HL-60 (cell line): ENCODE measurements around the gene FLOT2.

Experiments
- DNase-seq, 2 experiments: peaks; one replicate each; pipeline ENCODE4 v3.0.0-alpha.2; 2010 to 2020; ENCODE audit warnings: low read depth in 1 of 2, low spot score in 1 of 2
- H3K27ac ChIP-seq: fragments of 250-450 bp; sonication (Bioruptor Pico); replicated peaks from 2 replicates; pipeline ENCODE4 v1.5.1; 2020; ENCODE audit warnings: mild to moderate bottlenecking, moderate library complexity
- H3K27me3 ChIP-seq: fragments of 250-450 bp; sonication (Bioruptor Pico); 2 replicates; pipeline ENCODE4 v1.5.1; 2021; ENCODE audit warnings: mild to moderate bottlenecking, moderate library complexity; ENCODE audit not compliant: insufficient read depth, poor library complexity, severe bottlenecking
- H3K4me3 ChIP-seq: replicated peaks from 2 replicates; pipeline ENCODE4 v1.5.1; 2011; ENCODE audit warnings: mild to moderate bottlenecking, control low read depth, low read length; ENCODE audit not compliant: insufficient read depth
- GABPA ChIP-seq: IDR thresholded peaks from 2 replicates; pipeline ENCODE4 v1.6.1; 2012; ENCODE audit warnings: low read depth
- POLR2AphosphoS5 ChIP-seq: IDR thresholded peaks from 2 replicates; pipeline ENCODE4 v1.6.1; 2012; ENCODE audit warnings: low read depth
- SPI1 ChIP-seq: IDR thresholded peaks from 2 replicates; pipeline ENCODE4 v1.6.1; 2012; ENCODE audit warnings: low read depth, mild to moderate bottlenecking, borderline replicate concordance
- TF ChIP-seq, protein P1 (sequence below): IDR thresholded peaks from one replicate; pipeline ENCODE4 v1.5.1; 2011; ENCODE audit warnings: low read length, control low read depth, inconsistent platforms; ENCODE audit not compliant: insufficient read depth
- TF ChIP-seq, protein P2 (sequence below): IDR thresholded peaks from 2 replicates; pipeline ENCODE4 v1.6.1; 2012; ENCODE audit warnings: low read depth; ENCODE audit not compliant: insufficient replicate concordance

FLOT2 gene

DNA sequence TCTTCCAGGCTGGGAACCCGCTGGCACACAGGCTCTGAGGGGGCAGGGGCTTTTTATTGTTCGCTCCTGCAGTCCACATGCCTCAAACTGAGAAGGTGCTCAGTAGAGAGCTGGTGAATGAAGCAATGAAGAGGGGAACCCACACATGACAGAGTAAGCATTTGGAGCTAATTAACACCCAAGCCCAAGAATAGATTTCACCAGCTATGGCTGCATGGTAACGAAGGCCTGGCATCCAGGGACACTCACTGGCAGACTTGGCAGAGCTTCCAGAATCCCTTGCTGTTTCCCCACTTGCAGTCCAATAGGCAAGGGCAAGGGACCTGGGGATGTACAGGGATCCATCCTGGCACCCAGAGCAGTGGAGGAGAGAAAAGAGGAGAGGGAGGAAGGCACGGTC is 12.2 kb downstream of the FLOT2 start:
- no peak for DNase-seq
- H3K4me3 ChIP-seq = no peak overlapping the region
- TF ChIP-seq SPI1 (no peak), POLR2AphosphoS5 (no peak), GABPA (no peak)
- TF ChIP-seq, protein P1, sequence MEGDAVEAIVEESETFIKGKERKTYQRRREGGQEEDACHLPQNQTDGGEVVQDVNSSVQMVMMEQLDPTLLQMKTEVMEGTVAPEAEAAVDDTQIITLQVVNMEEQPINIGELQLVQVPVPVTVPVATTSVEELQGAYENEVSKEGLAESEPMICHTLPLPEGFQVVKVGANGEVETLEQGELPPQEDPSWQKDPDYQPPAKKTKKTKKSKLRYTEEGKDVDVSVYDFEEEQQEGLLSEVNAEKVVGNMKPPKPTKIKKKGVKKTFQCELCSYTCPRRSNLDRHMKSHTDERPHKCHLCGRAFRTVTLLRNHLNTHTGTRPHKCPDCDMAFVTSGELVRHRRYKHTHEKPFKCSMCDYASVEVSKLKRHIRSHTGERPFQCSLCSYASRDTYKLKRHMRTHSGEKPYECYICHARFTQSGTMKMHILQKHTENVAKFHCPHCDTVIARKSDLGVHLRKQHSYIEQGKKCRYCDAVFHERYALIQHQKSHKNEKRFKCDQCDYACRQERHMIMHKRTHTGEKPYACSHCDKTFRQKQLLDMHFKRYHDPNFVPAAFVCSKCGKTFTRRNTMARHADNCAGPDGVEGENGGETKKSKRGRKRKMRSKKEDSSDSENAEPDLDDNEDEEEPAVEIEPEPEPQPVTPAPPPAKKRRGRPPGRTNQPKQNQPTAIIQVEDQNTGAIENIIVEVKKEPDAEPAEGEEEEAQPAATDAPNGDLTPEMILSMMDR = no peak
- TF ChIP-seq, protein P2, sequence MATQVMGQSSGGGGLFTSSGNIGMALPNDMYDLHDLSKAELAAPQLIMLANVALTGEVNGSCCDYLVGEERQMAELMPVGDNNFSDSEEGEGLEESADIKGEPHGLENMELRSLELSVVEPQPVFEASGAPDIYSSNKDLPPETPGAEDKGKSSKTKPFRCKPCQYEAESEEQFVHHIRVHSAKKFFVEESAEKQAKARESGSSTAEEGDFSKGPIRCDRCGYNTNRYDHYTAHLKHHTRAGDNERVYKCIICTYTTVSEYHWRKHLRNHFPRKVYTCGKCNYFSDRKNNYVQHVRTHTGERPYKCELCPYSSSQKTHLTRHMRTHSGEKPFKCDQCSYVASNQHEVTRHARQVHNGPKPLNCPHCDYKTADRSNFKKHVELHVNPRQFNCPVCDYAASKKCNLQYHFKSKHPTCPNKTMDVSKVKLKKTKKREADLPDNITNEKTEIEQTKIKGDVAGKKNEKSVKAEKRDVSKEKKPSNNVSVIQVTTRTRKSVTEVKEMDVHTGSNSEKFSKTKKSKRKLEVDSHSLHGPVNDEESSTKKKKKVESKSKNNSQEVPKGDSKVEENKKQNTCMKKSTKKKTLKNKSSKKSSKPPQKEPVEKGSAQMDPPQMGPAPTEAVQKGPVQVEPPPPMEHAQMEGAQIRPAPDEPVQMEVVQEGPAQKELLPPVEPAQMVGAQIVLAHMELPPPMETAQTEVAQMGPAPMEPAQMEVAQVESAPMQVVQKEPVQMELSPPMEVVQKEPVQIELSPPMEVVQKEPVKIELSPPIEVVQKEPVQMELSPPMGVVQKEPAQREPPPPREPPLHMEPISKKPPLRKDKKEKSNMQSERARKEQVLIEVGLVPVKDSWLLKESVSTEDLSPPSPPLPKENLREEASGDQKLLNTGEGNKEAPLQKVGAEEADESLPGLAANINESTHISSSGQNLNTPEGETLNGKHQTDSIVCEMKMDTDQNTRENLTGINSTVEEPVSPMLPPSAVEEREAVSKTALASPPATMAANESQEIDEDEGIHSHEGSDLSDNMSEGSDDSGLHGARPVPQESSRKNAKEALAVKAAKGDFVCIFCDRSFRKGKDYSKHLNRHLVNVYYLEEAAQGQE = no peak
- H3K27me3 ChIP-seq = no peaks in the 10 kb centered on the region
- H3K27ac ChIP-seq = no peak overlapping the region

DNA sequence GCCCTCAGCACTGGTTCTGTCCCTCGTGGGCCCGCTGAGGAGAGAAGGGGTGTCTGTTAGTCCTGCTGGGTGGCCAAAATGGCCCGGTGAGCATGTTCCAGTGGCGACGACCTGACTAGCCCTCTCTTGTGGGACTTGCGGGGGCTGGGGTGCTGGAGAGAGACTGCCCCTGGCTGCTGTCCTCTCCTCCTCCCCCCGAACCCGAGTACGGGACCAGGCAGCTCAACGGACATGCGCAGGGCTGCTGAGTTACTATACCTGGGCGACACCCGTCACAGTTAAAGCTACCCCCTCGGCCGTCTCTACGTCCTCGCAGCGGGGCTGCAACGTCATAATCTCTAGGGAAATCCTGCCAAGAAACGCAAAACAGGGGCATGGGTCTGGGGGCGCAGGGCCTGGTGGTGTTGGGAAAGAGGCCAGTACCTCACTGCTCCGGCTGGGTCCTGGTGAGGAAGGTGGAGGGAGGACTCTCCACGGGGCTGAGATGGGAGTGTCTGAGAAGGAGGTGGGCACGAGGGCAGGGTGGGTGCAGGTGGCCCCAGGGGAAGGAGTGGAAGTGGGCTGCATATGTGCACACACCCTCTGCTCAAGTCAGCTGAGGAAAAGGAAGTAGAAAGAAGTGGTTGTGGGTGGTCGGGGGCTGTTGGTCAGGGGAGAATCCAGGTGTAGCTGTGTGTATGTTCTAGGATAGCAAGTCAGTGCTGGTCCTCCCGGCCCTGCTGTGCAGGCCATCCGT is 13.4 kb downstream of the FLOT2 start:
- Histone ChIP-seq H3K27me3 (no peaks in the 10 kb centered on the region), H3K4me3 (no peak overlapping the region), H3K27ac (no peak overlapping the region)
- no peak for DNase-seq
- TF ChIP-seq SPI1 (no peak), GABPA (no peak), POLR2AphosphoS5 (no peak)
- TF ChIP-seq, protein P2 = no peak
- TF ChIP-seq, protein P1 = no peak

DNA sequence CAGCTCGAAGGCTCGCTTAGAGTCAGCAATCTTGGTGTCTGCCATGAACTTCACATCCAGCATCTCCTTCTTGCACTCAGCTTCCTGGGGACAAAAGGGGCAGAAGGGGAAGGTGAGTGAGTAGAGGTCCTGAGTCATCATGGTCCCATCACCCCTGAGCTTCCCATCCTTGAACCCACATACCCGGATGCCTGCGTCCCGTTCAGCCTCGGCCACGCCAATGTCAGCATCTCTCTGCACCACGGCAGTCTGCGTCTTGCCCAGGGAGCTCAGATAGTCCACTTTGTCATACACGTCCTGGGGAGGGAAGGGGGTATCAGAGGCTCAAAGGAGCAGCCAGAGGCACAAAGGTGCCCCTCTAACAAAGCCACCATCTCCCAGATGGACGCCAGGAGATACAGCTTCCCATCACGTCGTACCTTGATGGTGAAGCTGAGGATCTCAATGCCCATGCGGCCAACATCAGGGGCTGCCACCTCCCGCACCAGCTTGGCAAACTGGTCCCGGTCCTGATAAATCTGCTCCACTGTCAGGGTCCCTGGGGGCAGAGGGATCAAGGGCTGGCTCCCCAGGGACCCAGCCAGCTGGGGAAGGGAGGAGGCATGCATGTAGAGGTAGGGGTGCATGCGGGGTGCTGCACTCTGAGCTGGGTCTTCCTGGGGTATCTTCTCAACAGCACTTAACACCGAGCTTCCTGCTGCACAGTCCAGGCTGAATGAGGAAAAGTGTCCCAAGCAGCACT is 15.2 kb downstream of the FLOT2 start:
- TF ChIP-seq, protein P2 = no peak
- TF ChIP-seq SPI1 = no peak
- TF ChIP-seq, protein P1 = no peak
- no peak for TF ChIP-seq POLR2AphosphoS5
- no peak for TF ChIP-seq GABPA
- H3K27ac ChIP-seq = no peak overlapping the region
- no peak overlapping the region for H3K4me3 ChIP-seq
- no peak for DNase-seq
- H3K27me3 ChIP-seq = no peaks in the 10 kb centered on the region
